H9 (cell line): Measurements from ENCODE around the gene TSSK6. TPM values are rescaled to one million over a fixed set of nuclear protein-coding genes. Genes with fewer than 3 reads are reported as not detected.

Experiments
- DNase-seq: peaks from one replicate; pipeline ENCODE4 v3.0.0-alpha.2; 2017
- H2AFZ ChIP-seq: one replicate; pipeline ENCODE4 v1.6.1; 2013; ENCODE audit warnings: mild to moderate bottlenecking, low read length, control low read depth, moderate library complexity
- H2AK5ac ChIP-seq: 2 replicates; pipeline ENCODE4 v1.6.1; 2013; ENCODE audit warnings: low read length, control low read depth, mixed read lengths; ENCODE audit not compliant: insufficient read length
- H2BK120ac ChIP-seq: one replicate; pipeline ENCODE4 v1.6.1; 2013; ENCODE audit warnings: low read depth, mild to moderate bottlenecking, low read length, control low read depth, inconsistent platforms; ENCODE audit not compliant: poor library complexity, severe bottlenecking
- H2BK12ac ChIP-seq: 2 replicates; pipeline ENCODE4 v1.6.1; 2013; ENCODE audit warnings: low read length, control low read depth, mixed read lengths, low read depth; ENCODE audit not compliant: insufficient read length
- H2BK15ac ChIP-seq: 2 replicates; pipeline ENCODE4 v1.6.1; 2013; ENCODE audit warnings: low read depth, low read length, control low read depth
- H2BK20ac ChIP-seq: one replicate; pipeline ENCODE4 v1.6.1; 2013; ENCODE audit warnings: low read depth, mild to moderate bottlenecking, low read length, control low read depth, inconsistent platforms; ENCODE audit not compliant: poor library complexity, severe bottlenecking
- H2BK5ac ChIP-seq: 2 replicates; pipeline ENCODE4 v1.6.1; 2013; ENCODE audit warnings: low read length, control low read depth, mixed read lengths; ENCODE audit not compliant: insufficient read length
- H3K14ac ChIP-seq: 2 replicates; pipeline ENCODE4 v1.6.1; 2013; ENCODE audit warnings: low read length, control low read depth; ENCODE audit not compliant: insufficient read depth
- H3K18ac ChIP-seq: 2 replicates; pipeline ENCODE4 v1.6.1; 2013; ENCODE audit warnings: low read depth, mild to moderate bottlenecking, mixed read lengths, low read length, control low read depth; ENCODE audit not compliant: insufficient read length
- H3K23ac ChIP-seq: 2 replicates; pipeline ENCODE4 v1.6.1; 2013; ENCODE audit warnings: low read length, control low read depth, mixed read lengths, low read depth; ENCODE audit not compliant: insufficient read length
- H3K23me2 ChIP-seq: 2 replicates; pipeline ENCODE4 v1.6.1; 2013; ENCODE audit warnings: low read depth, mild to moderate bottlenecking, mixed read lengths, low read length, control low read depth; ENCODE audit not compliant: insufficient read length, poor library complexity, severe bottlenecking
- H3K27ac ChIP-seq: 2 replicates; pipeline ENCODE4 v1.5.1; 2013; ENCODE audit warnings: low read length, control low read depth, mixed read lengths, low read depth; ENCODE audit not compliant: insufficient read length
- H3K27me3 ChIP-seq: 2 replicates; pipeline ENCODE4 v1.6.1; 2013; ENCODE audit warnings: low read length, control low read depth, inconsistent platforms; ENCODE audit not compliant: insufficient read depth
- H3K4ac ChIP-seq: 2 replicates; pipeline ENCODE4 v1.6.1; 2013; ENCODE audit warnings: low read depth, mild to moderate bottlenecking, control low read depth, inconsistent platforms, low read length, moderate library complexity
- H3K4me1 ChIP-seq: 2 replicates; pipeline ENCODE4 v1.6.1; 2013; ENCODE audit warnings: low read length, control low read depth, inconsistent platforms; ENCODE audit not compliant: insufficient read depth
- H3K4me2 ChIP-seq: 2 replicates; pipeline ENCODE4 v1.6.1; 2013; ENCODE audit warnings: low read length, control low read depth, mixed read lengths; ENCODE audit not compliant: insufficient read length, insufficient read depth
- H3K56ac ChIP-seq: 2 replicates; pipeline ENCODE4 v1.6.1; 2013; ENCODE audit warnings: low read depth, mild to moderate bottlenecking, mixed read lengths, low read length, control low read depth; ENCODE audit not compliant: insufficient read length
- H3K79me1 ChIP-seq: 2 replicates; pipeline ENCODE4 v1.6.1; 2013; ENCODE audit warnings: low read depth, mild to moderate bottlenecking, moderate library complexity, low read length, control low read depth, inconsistent platforms; ENCODE audit not compliant: insufficient read depth, poor library complexity, severe bottlenecking
- H3K79me2 ChIP-seq: 2 replicates; pipeline ENCODE4 v1.6.1; 2013; ENCODE audit warnings: low read length, control low read depth, inconsistent platforms; ENCODE audit not compliant: insufficient read depth
- H3K9ac ChIP-seq: 2 replicates; pipeline ENCODE4 v1.6.1; 2013; ENCODE audit warnings: low read length, control low read depth, mixed read lengths; ENCODE audit not compliant: insufficient read length; ENCODE audit errors: extremely low read depth
- H3K9me3 ChIP-seq: one replicate; pipeline ENCODE4 v1.6.1; 2013; ENCODE audit warnings: low read depth, low read length, inconsistent platforms; ENCODE audit not compliant: control insufficient read depth
- H3T11ph ChIP-seq: one replicate; pipeline ENCODE4 v1.6.1; 2013; ENCODE audit warnings: mild to moderate bottlenecking, low read length, control low read depth, inconsistent platforms
- H4K20me1 ChIP-seq: one replicate; pipeline ENCODE4 v1.6.1; 2013; ENCODE audit not compliant: control insufficient read depth, insufficient read length, insufficient read depth
- H4K5ac ChIP-seq: 2 replicates; pipeline ENCODE4 v1.6.1; 2013; ENCODE audit warnings: low read depth, mild to moderate bottlenecking, mixed read lengths, low read length, control low read depth; ENCODE audit not compliant: insufficient read length
- H4K8ac ChIP-seq: replicated peaks from 2 replicates; pipeline ENCODE4 v1.6.1; 2013; ENCODE audit warnings: low read length, control low read depth, mixed read lengths, low read depth; ENCODE audit not compliant: insufficient read length
- H4K91ac ChIP-seq: 2 replicates; pipeline ENCODE4 v1.6.1; 2013; ENCODE audit warnings: low read depth, mild to moderate bottlenecking, moderate library complexity, mixed read lengths, low read length, control low read depth; ENCODE audit not compliant: insufficient read length
- H3K27ac Mint-ChIP-seq, 3 experiments: 2 replicates in 2 of 3; 3 replicates in 1 of 3; pipeline ENCODE4 v1.8.0; 2020 to 2021; ENCODE audit warnings: mixed read lengths in 3 of 3, mild to moderate bottlenecking in 1 of 3, moderate library complexity in 1 of 3
- H3K27me3 Mint-ChIP-seq: 2 replicates; pipeline ENCODE4 v1.8.0; 2021; ENCODE audit warnings: low read depth, mild to moderate bottlenecking, moderate library complexity, mixed read lengths
- H3K36me3 Mint-ChIP-seq, 3 experiments: 2 replicates in 2 of 3; 3 replicates in 1 of 3; pipeline ENCODE4 v1.8.0; 2020 to 2021; ENCODE audit warnings: low read depth in 3 of 3, mixed read lengths in 3 of 3; ENCODE audit not compliant: insufficient read depth in 1 of 3
- H3K4me1 Mint-ChIP-seq, 2 experiments: 2 replicates each; pipeline ENCODE4 v1.8.0; 2020; ENCODE audit warnings: mixed read lengths in 2 of 2
- H3K4me3 Mint-ChIP-seq, 2 experiments: 2 replicates in 1 of 2; 3 replicates in 1 of 2; pipeline ENCODE4 v1.8.0; 2020 to 2021; ENCODE audit warnings: mild to moderate bottlenecking in 2 of 2, mixed read lengths in 2 of 2, moderate library complexity in 1 of 2
- H3K9me3 Mint-ChIP-seq, 2 experiments: 2 replicates in 1 of 2; 3 replicates in 1 of 2; pipeline ENCODE4 v1.8.0; 2020; ENCODE audit warnings: mild to moderate bottlenecking in 2 of 2, mixed read lengths in 2 of 2, moderate library complexity in 1 of 2
- WGBS: extraction: QIAGEN DNeasy Blood & Tissue Kit; methylation state at CpG from one replicate; pipeline ENCODE4 v1.1.7; 2013; ENCODE audit warnings: missing lambda C conversion rate, low lambda C conversion rate, mixed read lengths; ENCODE audit not compliant: insufficient read length; ENCODE audit errors: extremely low coverage; 5-methylcytosine and 5-hydroxymethylcytosine counted together
- total RNA-seq: library from RNA; stranded (reverse); gene quantifications from 2 replicates; pipeline ENCODE4 v1.2.1, GENCODE V29; 2021
- TF ChIP-seq, protein P1 (sequence below): fragments of 200-600 bp; sonication (generic); conservative IDR thresholded peaks from 3 replicates; pipeline ENCODE4 v1.8.0; 2021; ENCODE audit warnings: antibody characterized with exemption, mild to moderate bottlenecking

Gene TSSK6
- total RNA-seq, 1 experiment from 2014 or later = 2.6 TPM

DNA sequence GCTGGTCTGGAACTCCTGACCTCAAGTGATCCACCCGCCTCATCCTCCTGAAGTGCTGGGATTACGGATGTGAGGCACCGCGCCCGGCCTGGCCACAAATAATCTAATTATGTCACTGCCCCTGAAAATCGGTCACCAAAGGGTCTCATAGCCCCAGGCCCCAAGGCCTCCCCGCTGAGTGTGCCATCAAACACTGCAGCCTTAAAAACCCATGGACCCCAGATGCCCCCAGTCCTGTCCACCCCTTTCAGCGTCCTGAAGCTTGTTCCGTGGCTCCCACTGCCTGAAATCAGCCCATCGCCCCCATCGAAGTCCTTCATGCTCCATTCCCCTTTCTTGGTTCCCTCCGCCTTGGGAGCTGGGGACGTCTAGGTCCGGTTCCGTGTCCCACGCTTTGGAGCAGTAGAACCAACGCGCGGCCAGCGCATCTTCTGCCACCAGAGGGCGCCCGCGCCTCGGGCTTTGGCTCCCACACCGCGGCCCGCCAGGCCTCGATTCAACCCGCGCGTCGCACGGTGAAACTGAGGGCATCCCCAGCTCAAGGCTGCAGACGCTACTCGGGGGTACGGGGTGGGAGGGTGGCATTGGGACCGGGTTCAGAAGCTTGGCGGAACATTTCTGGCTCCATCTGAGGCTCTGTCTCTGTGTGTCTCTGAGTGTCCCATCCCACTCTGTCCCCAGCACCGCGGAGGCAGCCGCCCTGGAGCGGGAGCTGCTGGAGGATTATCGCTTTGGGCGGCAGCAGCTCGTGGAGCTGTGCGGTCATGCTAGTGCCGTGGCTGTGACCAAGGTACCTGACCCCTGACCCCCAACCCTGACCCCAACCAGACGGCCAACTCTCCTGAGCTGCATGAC lies 16.8 kb upstream of the TSSK6 start:
- Histone ChIP-seq H3K9me3 (no peaks in the 10 kb centered on the region), H2BK12ac (no peak overlapping the region), H2BK5ac (no peak overlapping the region), H3K4ac (no peak overlapping the region), H3K56ac (no peak overlapping the region), H2AFZ (no peak overlapping the region), H4K5ac (no peak overlapping the region), H3K9ac (no peak overlapping the region), H3K79me2 (no peaks in the 10 kb centered on the region), H3K4me2 (no peak overlapping the region), H2BK20ac (no peak overlapping the region), H3K23me2 (no peaks in the 10 kb centered on the region), H4K20me1 (peaks cover 3% of the 10 kb centered on the region), H3K23ac (no peak overlapping the region), H4K91ac (no peak overlapping the region), H3T11ph (no peak overlapping the region), H3K14ac (no peak overlapping the region; the same call in 1 of the 2 replicates), H2AK5ac (no peak overlapping the region), H2BK120ac (no peak overlapping the region), H3K79me1 (no peaks in the 10 kb centered on the region), H2BK15ac (no peak overlapping the region), H4K8ac (no peak overlapping the region), H3K18ac (no peak overlapping the region), H3K27ac (no peak overlapping the region), H3K27me3 (no peaks in the 10 kb centered on the region), H3K4me1 (no peaks in the 10 kb centered on the region)
- TF ChIP-seq, protein P1, sequence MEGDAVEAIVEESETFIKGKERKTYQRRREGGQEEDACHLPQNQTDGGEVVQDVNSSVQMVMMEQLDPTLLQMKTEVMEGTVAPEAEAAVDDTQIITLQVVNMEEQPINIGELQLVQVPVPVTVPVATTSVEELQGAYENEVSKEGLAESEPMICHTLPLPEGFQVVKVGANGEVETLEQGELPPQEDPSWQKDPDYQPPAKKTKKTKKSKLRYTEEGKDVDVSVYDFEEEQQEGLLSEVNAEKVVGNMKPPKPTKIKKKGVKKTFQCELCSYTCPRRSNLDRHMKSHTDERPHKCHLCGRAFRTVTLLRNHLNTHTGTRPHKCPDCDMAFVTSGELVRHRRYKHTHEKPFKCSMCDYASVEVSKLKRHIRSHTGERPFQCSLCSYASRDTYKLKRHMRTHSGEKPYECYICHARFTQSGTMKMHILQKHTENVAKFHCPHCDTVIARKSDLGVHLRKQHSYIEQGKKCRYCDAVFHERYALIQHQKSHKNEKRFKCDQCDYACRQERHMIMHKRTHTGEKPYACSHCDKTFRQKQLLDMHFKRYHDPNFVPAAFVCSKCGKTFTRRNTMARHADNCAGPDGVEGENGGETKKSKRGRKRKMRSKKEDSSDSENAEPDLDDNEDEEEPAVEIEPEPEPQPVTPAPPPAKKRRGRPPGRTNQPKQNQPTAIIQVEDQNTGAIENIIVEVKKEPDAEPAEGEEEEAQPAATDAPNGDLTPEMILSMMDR = peak; percentile 98
- no CpG with 5 or more reads among the region's 48 CpGs for WGBS
- Mint-ChIP-seq H3K36me3 (peaks cover 11 to 41% (median 28%) of the 10 kb centered on the region in 3 experiments; a peak in 6 of 7 replicates), H3K9me3 (no peaks in the 10 kb centered on the region; a peak in 1 of 5 replicates), H3K27me3 (peaks cover 11% of the 10 kb centered on the region), H3K4me1 (peaks cover 10 to 17% of the 10 kb centered on the region in 2 experiments), H3K4me3 (no peak overlapping the region; a peak in 1 of 5 replicates), H3K27ac (peak overlapping the region in 1 of 3 experiments; percentile 34; a peak in 1 of 7 replicates)
- peak; percentile 84 for DNase-seq
